GM12875 (cell line): ENCODE measurements around the gene MAB21L4.

Experiments used
- H3K4me3 ChIP-seq: one replicate; pipeline ENCODE4 v1.5.1; 2011; ENCODE audit warnings: low read depth, low read length, control low read depth
- CTCF ChIP-seq: IDR thresholded peaks from 2 replicates; pipeline ENCODE4 v1.5.1; 2011; ENCODE audit warnings: low read depth, mild to moderate bottlenecking, control low read depth, inconsistent platforms, low read length, moderate library complexity, borderline replicate concordance; ENCODE audit not compliant: insufficient read depth

The MAB21L4 gene

GRCh38 chr2:240865391-240865790 is 30.6 kb downstream of the MAB21L4 start:
- H3K4me3 ChIP-seq = no peak overlapping the region
- TF ChIP-seq CTCF = no peak

GRCh38 chr2:240864475-240864874 is 31.5 kb downstream of the MAB21L4 start:
- TF ChIP-seq CTCF = no peak
- H3K4me3 ChIP-seq = no peak overlapping the region

- TF ChIP-seq CTCF = no peak
Measured at GRCh38 chr2:240861547-240861946, 34.4 kb downstream of the MAB21L4 start.

GRCh38 chr2:240858871-240859270 is 37.1 kb downstream of the MAB21L4 start:
- no peak for TF ChIP-seq CTCF
- H3K4me3 ChIP-seq = no peak overlapping the region

More at GRCh38 chr2:240861547-240861946, 34.4 kb downstream of the MAB21L4 start:
- H3K4me3 ChIP-seq = no peak overlapping the region

- no peak for TF ChIP-seq CTCF
- no peak overlapping the region for H3K4me3 ChIP-seq
Measured at GRCh38 chr2:240858321-240858720, 37.6 kb downstream of the MAB21L4 start.

GRCh38 chr2:240857039-240858008 is 38.6 kb downstream of the MAB21L4 start:
- H3K4me3 ChIP-seq = no peak overlapping the region
- TF ChIP-seq CTCF = no peak
